Gastroesophageal sphincter (tissue), 3 donors: ENCODE results near the gene VCAM1.

Experiments used
- CTCF ChIP-seq, 4 experiments: fragments of 200-600 bp in 2 of 4; fragments of 450-650 bp in 2 of 4; sonication (generic) in 1 of 4; IDR thresholded peaks; one replicate each; pipeline ENCODE4 v1.5.1; 2017 to 2019; ENCODE audit warnings: antibody characterized with exemption in 4 of 4, mild to moderate bottlenecking in 2 of 4, moderate library complexity in 2 of 4
- POLR2A ChIP-seq, 2 donors: fragments of 450-650 bp; IDR thresholded peaks; one replicate each; pipeline ENCODE4 v1.6.1; 2017; ENCODE audit warnings: antibody characterized with exemption in 2 of 2, mild to moderate bottlenecking in 2 of 2, moderate library complexity in 1 of 2

- TF ChIP-seq CTCF (IDR thresholded peaks at IDR 0.05), result no peak
- TF ChIP-seq POLR2A (IDR thresholded peaks at IDR 0.05), result no peak
Measured at GRCh38 chr1:100706856-100707255, 12.7 kb upstream of the VCAM1 start.
